ENCODE results near the gene ZNF506.
"Not testable (repeated sequence)": the region's sequence is repeated elsewhere in the genome, so short reads cannot be mapped to it uniquely, and the experiment has no call there.

ZNF506 gene

DNA sequence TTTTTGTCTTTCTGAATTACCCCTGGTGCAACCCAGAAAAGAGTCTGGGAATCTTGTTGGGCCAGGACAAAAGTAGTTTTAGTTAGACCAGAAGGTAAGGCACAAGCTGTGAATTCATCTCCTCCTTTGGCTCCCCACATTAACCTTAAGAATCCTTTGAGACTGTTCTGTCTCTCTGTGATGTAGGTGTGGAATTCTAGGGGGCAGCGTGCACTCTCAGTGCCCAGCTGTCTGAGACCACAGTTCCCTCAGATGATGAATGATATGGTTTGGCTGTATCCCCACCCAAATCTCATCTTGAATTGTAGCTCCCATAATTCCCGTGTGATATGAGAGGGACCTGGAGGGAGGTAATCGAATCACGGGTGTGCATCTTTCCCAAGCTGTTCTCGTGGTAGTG is 43.9 kb downstream of the ZNF506 start:
- no peak for DNase-seq

DNA sequence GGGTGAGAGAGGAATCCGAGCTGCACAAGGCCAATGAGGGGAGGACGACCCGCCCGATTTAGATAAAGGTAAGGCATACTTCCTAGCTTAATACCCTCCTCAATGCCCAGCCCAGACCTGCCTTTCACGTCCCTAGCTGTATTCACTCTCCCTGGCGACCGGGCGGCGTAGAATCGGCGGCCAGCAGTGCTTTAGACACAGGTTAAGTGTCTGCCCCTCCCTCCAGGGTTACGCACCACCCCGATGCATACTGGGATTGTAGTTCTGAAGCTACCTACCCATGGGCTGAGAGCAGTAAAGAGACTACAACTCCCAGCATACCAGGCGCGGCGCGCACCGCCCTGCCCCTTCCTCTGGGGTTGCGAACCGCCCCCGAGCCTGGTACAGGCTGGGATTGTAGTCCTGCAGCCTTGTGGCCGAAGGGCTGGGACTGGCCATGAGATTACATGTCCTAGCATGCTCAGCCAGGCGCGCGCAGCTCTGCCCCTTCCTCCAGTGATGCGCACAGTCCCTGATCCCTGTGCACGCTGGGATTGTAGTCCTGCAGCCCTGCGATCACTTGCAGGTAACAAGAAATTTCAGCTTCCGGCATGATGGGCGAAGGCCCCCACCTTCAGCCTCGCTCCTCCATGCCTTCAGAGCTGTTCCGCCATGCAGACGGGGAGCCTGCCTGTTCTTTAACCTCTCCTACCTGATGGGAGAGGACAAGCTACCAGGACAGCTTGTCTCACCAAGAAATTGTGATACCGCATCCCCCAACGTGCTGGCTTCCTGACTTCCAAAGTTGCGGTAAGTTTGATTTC is 45.1 kb downstream of the ZNF506 start:
- DNase-seq = peak; percentile 94

DNA sequence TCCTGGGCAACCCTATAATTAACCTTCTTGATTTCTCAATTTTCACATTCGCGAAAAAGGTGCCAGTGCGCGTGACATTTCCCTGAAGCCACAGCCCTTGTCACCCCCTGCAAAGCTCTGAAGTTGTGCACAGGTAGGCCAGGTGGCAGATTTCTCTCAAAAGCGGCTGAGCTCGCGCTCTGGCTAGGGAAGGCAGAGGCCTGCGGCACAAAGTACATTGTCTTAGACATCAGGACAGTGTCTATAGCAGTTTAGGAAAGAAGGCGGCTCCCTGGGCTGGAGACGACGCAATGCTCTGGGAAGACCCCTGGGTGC is 45.7 kb downstream of the ZNF506 start:
- DNase-seq = peak; percentile 41

DNA sequence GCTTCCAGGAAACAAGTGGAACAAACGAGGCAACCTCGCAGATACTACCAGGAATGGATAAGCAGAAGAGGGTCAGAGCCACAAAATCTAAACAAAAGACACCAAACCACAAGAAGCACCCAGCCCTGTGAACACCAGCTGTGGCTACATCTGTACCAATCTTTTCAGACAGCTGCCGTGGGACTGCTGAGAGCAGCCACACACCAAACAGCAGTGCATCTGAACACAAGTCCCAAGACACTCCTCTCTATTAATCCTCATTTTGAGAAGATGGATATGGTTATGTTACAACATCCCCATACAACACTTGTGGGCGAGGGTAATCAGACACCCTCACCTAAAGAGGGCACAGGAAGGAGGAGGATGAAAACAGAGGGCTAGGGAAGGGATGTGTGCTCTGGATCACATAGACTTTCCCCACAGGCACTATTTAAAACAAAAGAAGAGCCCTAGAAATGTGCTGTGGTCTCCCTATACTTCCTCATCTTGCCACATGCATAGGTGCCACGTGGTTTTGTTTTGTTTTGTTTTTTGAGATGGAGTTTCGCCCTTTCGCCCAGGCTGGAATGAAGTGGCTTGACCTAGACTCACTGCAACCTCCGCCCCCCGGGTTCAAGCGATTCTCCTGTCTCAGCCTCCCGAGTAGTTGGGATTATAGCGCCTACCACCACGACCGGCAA is 47.1 kb downstream of the ZNF506 start:
- no peak for DNase-seq

DNA sequence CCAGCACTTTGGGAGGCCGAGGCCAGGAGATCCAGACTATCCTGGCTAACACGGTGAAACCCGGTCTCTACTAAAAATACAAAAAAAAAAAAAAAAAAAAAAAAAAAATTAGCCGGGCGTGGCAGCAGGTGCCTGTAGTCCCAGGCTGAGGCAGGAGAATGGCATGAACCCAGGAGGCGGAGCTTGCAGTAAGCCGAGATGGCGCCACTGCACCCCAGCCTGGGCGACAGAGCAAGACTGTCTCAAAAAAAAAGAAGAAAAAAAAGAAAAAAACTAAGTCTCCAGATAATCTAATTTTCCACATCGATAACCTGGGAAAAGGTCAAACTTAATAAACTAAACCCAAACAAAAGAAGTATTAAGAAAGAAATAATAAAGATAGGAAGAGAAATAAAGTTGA is 49.6 kb downstream of the ZNF506 start:
- not testable (repeated sequence) for DNase-seq

DNA sequence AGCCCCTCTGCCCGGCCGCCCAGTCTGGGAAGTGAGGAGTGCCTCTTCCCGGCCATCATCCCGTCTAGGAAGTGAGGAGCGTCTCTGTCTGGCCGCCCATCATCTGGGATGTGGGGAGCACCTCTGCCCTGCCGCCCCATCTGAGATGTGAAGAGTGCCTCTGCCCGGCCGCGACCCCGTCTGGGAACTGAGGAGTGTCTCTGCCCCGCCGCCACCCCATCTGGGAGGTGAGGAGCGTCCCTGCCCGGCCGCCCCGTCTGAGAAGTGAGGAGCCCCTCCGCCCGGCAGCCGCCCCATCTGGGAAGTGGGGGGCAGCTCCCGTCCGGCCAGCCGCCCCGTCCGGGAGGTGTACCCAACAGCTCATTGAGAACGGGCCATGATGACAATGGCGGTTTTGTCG is 51.6 kb downstream of the ZNF506 start:
- not testable (repeated sequence) for DNase-seq

DNA sequence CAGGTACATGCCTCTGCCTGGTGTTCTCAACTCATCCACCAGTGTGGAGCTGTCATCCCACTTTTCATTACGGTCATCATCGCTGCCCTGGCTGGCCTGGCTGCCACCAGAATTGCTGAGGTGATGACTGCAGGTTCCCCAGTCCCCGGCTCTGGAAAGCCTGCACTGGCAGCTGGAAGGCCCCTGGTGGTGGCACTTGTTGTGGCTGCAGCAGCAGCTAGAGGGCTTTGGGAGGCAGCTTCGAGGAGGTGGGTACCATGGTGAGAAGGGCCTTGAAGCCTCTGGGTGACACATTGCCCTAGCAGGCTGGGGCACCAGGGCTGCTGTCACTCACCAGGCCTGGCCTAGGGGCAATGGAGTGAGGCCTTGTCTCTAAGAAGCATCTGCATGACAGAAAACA is 63.4 kb downstream of the ZNF506 start:
- DNase-seq = no peak

DNA sequence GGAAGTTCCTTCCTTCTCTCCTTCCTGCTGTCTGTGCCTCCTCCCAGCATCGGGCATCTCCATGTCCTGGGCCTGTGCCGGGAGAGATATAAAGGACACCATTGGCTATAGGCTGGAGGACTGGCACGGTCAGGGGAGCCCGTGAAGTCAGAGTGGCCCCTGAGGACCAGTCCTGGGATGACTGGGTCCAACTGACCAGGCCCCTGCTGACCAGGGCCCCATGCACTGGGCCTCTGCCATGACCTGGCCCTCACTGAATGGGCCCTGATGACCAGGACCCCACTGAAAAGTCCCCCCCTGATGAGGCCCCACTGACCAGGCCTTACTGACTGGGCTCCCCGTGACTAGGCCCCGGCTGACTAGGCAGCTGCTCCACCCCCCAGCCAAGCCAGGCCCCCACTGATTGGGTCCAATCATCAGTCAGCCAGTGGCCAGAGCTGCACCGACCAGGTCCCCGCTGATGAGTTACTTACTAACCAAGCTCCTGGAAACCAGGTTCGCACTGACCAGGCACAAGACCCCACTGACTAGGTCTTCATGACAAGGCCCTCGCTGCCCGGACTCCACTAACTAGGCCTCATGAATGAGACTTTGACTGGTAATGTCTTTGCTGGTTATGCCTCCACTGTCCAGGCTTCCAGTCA is 68.7 kb downstream of the ZNF506 start:
- DNase-seq = no peak

DNA sequence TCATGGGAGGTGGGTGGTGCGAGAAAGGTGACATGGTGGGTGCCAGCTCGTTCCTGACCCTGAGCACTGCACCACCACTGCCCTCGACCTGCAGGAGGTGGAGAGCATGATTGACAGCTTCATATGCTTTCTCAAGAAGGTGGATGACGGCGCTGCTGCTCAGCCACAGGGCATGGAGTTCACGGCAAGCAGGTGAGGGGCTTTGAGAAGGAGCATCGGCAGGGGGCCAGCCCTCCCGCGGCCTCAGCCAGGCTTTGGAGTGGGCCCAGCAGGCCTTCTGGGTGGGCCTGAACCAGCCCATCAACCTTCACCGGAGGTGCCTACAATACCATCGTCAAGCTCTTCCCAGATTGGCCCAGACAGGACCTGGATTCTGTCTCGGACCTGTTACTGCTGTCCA is 69.7 kb downstream of the ZNF506 start:
- DNase-seq = no peak

DNA sequence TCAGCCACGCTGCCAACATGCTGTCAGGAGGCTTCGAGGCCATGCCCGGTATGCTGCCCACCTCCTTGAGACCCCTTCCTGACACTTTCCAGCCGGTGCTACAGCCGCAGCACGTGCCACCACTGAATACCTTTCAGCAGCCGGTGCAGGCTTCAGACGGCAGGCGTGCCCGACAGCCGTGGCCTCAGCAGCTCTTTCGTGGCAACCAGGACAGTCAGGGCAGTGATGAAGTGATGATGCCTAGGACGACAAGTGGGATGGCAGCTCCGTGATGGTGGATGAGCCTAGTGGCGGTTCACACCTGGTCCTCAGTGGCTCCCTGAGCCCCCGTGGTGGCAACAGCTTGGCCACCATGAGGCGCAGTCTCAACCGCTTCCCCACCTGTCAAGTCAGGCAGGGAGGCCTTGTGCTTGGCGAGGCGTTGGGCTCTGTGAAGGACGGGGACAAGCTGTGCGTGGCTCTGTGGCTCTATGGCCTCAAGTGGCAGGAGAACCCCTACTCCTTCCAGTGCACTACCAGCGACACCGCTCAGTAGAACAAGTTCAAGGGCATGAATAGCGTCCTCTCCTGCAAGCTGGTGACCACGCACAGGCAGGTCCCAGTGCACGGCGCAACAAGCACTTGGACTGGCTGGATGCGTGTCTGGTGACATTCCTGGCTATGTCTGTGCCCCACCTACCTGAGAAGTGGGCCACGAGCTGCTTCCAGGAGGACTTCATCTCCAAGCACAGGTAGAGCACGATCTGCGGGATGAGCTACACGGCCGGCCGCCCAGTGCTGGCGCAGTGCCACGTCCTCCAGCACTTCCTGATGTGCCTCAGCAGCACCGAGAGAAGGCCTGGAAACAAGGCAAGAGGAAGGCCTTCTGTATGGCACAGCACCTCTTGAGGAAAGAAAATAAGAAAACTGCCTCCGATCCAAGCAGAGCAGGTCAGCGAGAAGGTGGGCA is 70.4 kb downstream of the ZNF506 start:
- no peak for DNase-seq

DNA sequence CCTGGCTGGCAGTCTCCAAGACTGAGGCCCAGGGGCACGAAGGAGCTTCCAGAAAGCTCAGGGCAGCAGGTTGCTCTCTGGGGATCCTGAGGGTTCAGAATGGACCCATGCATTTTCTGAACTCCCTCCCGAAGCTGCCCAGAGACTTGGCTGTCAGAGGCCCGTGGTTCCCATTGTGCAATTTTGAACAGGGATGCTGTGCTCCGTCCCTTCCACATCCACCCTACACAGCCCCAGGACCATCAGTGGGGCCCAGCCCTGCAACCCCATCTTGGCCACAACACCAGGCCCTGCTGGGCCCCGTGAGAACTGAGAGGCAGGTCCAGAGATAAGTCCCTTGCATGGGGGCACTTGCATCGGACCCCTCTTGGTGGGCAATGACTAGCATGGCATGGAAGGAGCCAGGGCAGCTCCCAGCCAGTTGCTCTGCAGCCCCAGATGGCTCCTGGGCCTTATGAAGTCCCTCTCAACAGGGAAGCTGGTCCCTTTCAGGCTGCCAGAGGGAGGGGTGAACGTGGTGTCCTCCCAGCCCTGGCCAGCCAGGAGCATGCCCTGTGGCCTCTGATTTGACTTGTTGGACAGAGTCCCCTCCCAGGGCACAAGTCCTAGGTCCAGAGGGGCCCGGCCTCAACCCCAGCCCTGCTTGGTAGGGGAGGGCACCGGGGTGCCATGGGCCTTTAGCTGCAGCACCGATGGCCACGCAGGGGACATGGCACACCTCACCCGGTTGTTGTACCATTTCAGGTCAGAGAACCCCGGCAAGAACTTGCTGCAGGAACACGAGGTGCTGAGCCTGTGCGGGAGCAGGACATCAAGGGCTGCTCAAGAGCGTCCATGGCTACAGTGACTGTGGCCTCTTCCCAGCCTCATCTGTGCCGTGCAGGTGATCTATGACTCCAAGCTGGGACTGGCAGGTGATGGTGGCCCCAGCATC is 71.4 kb downstream of the ZNF506 start:
- no peak for DNase-seq

DNA sequence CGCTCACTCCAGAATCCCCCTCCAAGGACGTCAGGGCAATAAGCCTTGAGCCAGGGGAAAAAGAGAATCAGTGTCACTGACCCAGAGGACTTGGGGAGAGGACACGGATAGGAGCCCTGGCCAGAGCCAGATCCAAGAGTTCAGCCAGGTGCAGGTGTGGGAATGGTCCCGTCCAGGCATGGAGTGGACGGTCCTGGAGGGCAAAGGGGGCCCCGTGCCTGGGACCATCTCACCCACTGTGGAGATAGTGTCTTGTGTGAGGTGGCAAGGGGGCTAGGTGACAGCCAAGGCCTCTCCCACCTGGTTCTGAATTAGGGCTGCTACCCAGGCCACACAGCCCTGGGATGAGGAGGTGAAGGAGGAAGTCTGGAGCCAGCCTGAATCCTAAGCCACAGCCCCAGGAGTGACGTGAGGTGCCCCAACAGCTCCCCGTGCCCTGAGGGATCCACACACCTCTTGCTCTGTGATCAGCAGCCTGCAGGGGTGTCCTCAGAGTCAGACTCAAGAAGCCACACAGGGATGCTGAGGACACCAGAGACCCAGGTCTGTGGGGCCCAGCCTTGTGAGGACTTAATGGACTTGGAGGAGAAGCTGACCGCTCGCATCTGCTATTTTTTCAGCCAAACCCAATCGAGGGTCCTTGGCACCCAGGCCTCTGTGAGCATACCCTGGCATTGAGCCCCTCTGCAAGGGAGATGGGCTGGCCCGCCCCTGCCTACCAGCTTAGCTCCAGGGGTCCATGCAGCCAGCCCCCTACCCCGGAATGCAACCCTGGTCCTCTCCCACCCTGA is 72.2 kb downstream of the ZNF506 start:
- no peak for DNase-seq

DNA sequence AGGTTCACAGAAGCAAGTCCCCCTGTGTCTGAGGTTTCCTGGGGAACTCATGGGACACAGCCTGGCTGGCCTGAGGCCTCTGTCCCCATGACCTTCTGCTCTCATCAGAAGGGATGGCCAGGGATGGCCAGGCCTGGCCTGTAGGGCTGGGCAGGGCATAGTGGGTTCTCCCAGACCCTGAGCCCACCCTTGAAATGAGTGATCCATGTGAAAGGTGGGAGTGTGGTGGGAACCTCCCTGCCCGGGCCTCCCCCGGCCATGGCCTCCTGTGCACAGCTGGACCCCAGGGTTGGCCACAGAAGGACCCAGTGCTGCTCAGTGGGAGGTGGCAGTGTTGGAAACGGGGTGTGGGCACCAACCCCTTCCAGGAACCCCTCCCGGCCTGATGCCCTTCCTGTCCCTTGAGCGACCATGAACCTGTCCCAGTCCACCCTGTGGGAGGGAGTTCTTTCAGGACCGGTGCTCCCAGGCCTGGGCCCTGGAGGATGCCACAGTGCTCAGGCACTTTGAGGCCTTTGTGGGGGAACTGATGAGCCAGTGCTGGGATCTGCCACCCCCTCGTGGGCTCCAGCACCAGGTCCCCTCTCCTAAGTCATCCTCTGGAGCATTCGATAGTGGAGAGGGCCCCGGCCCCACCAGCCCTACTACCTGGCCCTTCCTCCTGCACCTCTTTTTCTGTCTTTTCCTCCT is 73.2 kb downstream of the ZNF506 start:
- no peak for DNase-seq

DNA sequence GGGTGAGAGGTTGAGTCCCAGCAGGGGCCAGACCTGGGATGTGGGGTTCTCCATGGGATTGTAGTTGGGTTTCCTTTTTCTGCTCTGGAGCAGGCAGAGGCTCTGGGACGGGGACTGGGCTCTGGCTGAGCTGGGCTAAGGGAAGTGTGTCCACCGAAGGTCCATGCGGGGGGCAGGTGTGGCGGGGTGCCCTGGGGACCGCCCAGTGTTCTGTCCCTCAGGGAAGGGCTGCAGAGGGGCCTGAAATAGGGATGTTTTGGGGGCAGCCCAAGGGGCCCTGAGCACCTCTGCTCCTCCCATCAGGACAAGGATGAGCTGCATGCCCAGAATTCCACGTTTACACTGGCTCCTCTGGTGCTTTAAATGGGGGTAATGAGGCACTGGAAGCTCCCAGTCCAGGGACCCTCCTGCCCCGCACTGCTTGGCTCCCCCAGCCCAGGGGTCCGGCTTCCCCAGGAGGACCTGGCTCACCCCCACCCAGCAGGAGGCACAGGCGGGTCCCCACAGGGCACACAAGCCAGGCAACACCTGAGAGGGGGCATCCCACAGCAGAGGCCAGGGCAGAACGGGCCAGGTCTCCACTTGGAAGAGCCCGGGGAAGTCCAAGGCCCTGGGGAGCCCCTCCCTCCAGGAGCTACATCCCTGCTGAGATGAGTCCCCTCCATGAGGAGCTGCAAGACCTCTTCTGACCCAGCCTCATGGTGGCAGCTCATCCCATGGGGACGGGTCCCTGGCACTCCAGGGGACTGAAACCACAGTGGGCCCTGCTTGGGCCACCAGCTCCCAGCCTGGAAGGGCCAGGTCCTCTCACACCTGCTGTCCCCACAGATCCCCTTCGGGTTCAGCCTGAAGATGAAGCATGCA is 74.0 kb downstream of the ZNF506 start:
- no peak for DNase-seq

DNA sequence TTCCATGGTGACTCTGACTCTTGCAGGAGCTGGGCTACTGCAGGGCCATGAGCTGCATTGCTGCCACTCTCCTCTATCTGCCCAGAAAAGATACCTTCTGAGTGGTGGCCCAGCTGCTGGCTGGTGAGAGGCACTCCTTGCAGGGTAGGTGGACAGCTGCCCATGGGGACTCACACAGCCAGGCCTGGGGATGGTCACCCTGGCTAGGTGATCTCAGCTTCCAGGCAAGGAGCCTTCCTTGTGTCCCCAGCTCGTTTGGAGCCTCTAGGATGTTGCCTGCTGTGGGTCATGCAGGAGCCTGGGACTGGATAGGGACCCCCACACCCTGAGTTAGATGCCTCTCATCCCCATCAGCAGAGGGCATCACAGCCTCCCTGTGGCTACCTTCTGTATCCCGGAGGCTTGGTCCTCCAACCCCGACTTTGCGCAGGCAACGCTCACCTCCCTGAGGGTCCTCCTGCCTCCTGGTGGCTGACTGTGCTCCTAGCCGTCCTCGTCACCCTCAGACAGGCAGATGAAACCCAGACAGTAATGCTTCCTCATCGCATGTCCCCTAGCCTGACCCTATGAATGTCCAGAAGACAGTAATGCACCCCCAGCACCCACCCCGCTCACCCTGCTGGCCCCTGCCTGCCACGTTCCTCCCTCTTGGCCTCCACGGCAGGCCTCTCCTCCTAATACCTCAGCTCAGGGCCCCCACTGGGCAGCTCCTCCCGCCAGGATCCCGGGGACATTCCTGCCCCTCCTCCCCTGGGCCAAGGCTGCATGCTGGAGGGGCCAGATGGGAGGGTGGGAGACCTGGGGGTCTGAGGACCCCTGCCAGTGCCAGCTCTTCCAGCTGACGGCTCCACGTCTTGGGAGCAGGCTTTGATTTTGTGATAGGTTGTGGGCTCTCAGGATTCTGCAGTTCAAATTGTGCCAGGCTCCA is 75.0 kb downstream of the ZNF506 start:
- no peak for DNase-seq

DNA sequence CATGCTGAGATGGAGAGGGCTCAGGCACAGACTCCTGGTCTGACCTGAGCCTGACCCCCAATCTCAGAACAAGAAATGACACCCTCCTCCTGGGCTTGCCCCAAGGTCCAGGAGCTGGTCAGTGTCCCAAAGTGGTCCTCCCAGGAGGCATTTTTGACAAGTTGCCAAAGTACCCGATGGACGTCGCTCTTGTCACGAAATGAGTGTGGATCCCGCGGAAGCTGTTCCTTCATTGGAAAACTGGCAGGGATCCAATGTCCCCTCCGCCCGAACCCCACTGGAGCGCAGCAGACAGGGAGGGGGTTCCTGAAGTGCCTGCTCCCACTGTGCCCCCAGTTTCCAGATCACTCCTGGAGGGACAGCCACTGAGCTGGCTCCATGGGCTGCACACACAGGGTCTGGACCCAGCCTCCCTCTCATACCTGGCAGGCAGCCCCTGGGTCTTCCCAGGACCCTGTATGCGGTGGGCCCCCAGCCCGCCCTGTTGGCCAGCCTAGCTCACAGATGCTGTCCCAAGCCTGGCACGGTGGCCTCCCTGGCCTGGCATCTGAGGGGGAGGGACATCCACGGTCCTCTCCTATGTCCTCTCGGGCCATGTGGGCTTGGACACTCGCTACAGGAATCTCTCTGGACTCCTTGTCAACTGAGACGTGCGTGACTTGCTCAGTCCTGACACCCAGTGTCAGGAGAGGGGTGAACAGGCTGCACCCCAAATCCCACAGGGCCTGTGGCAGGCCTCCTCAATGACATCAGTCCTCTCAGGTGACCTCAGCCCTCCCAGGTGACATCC is 75.9 kb downstream of the ZNF506 start:
- no peak for DNase-seq

DNA sequence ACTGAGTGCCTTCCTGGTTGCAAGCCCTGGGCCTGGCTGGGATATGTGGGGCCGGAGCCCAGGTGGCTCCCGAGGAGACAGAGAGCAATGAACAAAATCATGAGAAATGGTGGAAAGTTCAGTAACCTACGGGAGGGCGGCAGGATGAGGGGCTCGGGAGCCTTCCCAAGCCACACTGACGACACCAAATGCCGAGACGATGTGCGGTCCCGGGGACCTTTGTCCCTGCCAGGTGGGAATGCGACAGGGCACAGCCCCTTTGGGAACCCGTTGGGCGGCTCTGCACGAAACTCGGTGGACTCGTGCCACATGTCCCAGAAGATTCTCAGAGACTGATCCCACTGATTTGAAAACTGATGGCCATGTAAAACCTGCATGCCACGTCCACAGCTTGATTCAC is 76.9 kb downstream of the ZNF506 start:
- no peak for DNase-seq

Data from NCI-H1105 (cell line).